ENCODE measurements around the gene KCNK15.
A peak's percentile ranks its signal among the peaks of the same experiment; 100 is the strongest.
"Not testable (repeated sequence)": the region's sequence is repeated elsewhere in the genome, so short reads cannot be mapped to it uniquely, and the experiment has no call there.

Gene KCNK15

DNA sequence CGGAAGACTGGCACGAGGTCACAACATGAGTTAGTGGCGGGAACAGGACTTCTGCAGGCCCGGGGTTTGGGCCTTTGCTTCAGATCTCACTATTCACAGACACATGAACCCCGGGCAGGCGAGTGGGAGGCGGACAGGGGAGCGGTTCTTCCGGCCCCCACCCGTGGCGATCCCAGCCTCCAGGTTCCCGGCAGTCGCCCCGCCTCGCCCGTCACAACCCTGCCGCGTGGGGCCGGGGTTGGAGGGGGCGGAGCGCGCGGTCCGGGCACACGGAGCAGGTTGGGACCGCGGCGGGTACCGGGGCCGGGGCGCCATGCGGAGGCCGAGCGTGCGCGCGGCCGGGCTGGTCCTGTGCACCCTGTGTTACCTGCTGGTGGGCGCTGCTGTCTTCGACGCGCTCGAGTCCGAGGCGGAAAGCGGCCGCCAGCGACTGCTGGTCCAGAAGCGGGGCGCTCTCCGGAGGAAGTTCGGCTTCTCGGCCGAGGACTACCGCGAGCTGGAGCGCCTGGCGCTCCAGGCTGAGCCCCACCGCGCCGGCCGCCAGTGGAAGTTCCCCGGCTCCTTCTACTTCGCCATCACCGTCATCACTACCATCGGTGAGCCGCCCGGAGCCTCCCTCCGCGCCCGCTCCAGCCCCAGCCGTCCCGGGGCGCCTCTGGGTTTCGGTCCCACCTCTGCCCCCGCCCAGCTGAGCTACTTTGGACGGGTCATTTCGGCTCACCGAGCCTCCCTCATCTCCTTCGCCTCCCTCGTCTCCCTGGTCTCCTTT lies at the start of gene KCNK15:
KCNK15 (plus strand) TSS at position 268 of the 769 bp plus-strand sequence; CDS start at position 314, 46 bp downstream.
- DNase-seq = peak; percentile 74

DNA sequence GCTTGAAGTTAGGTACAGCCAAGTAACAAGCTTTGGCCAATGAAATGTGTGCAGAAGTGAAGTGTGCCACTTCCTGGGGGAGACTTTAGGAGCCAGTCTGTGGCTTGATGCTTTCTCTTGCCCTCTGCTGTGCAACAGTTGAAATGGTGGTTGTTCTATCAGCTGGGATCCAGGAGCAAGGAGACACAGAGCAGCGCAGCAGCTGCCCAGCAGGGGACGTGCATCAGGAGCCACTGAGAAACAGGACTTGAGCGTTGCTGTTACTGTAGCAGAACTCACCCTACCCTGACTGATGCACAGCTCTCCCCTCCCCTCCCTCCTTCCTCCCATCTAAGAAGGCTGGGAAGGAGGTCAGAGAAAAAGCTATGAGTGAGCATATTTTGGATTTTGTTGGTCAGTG lies 49.4 kb upstream of the KCNK15 start:
- peak; percentile 44 for DNase-seq

DNA sequence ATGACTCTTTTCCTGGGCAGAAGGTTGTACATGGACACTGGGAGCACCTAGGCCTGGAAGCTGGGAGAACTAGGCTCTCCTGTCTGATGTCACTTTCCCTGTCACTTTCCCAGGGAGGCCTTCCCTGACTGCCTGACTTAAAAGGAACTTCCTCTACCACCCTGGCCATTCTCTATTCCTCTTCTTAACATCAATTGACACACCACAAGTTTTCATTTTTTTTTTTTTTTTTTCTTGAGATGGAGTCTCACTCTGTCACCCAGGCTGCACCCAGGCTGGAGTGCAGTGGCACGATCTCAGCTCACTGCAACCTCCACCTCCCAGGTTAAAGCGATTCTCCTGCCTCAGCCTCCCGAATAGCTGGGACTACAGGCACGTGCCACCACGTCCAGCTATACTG lies 48.6 kb upstream of the KCNK15 start:
- DNase-seq = not testable (repeated sequence)

DNA sequence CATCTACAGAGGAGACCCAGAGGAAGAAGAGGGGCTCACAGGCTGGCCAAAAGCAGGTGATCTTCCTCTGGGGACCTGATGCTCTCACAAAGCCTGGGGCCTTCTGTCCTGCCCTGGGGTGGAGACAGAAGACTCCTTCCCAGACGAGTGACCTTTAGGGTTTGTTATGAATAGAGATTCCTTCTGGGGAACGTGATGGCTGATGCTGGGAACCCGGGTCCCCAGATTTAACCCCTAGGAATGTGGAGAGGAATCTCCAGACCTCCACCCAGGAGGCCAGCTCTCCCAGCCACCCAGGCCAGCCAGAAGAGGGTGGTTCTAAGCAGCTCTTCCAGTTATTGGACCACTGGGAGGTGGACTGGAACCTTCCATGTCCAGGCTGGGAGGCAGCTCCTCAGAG lies 47.3 kb upstream of the KCNK15 start:
- DNase-seq = no peak

DNA sequence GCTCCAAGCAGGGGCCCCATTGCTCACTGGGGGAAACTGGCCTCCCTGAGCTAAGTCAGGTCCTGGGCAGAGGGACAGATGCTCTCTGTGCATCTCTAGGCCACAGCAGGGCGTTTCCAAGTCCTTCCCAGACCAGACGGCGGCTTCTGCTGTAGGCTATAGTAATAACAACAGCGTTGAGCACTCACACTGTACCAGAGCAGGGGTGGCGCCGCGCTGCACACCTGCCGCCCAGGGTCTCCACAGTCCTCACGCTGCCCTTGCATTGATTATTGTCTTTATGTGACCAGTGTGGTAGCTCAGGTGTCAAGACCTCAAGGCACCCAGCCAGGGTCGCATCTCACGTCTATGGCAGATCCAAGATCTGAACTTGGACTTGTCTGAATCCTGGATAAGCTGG lies 45.4 kb upstream of the KCNK15 start:
- DNase-seq = no peak

DNA sequence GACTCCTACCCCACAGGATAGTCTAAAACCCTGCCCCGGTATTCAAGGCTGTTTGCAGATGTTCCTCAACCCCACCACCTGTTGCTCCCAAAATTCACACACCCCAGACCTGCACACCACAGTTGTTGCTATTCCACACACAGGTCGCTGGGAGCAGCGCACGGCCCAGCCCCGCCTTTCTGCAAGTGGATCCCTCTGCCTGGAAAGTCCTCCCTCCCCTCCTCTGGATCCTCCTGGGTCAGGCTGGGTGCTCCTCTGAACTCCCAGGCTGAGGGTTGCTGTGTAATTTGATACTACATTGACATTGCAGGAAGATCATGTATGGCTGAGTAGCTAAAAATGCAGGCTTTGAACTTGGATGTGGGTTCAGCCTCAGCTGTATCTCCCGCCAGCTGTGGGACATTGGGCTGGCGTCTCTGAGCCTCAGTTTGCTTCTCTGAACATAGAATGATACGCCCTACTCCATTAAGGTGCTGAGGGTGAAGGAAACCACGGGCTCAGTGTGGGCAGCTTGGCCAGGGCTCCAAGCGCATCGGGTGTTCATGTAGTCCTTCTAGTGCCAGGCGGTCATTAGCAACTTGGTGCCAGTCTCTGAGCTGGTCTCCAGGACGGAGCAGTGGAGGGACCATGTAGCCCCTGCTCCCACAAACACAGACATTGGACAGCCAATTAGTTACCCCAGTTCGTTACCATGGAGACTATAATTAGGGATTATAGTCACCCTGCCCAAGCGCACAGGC lies 44.4 kb upstream of the KCNK15 start:
- peak; percentile 26 for DNase-seq

DNA sequence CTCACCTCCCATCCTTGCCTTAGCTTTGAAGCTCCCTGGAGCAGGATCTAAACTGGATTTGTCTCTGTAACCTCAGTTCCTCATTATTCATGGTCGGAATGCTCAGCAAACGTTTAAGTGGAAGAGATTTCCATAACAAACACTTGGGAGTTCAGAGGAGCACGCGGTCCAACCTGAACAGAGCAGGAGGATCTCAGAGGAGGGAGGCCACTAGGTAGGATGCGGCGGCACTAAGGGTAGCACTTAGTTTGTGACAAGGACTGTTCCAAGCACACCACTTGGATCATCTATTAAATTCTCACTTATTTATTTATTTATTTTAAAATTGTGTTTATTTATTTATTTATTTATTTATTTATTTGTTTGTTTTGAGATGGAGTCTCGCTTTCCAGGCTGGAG lies 43.8 kb upstream of the KCNK15 start:
- peak; percentile 43 for DNase-seq

DNA sequence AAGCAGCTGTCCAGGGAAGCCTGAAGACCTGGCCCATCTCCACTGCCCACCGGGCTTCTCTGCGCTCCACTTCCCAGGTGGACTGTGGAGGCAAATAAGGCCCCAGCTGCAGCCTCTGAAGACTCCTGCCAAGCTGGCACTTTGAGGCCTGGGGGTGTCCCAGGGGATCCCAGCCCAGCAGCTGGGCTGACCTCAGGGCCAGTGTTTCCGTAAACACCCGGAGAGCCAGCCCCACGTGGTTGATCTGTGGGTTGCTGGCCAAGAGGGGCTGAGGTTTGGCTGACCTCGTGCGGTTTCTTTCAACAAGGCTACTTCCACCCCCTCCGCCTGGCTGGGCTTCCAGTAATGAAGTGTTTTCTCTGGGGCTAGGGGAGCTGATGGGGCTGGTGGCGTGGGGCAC lies 42.9 kb upstream of the KCNK15 start:
- no peak for DNase-seq

DNA sequence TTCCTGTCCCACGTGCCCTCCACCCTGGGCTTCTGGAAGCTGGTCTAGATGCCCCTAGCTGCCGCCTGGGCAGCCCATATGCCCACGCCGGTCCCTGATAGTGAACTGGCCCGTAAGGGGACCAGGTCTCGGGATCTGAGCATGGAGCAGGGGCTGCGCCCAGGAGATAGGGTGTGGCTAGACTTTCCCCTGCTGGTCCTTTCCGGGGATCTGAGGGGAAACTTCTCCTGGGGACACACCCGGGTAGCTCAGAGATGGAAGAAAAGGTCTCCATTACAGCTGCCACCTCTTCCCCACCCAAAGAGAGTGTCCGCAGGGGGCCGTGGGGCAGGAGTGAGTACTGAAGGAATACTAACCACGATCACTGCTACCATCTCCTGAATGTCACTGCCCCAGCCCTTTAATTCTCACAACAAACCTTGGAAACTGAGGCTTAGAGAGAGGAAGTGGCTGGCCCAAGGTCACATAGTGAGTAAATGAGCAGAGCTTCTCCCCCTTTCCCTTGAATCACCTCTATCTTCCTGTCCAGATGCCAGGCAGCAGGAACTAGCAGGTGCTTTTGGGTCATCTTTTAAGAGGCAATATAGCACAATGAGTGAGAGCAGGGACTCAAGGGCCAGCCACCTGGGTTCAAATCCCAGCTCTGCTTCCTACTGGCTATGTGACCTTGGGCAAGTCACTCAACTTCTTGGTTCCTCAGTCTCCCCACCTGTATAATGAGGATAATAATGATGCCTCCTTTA lies 42.3 kb upstream of the KCNK15 start:
- no peak for DNase-seq

DNA sequence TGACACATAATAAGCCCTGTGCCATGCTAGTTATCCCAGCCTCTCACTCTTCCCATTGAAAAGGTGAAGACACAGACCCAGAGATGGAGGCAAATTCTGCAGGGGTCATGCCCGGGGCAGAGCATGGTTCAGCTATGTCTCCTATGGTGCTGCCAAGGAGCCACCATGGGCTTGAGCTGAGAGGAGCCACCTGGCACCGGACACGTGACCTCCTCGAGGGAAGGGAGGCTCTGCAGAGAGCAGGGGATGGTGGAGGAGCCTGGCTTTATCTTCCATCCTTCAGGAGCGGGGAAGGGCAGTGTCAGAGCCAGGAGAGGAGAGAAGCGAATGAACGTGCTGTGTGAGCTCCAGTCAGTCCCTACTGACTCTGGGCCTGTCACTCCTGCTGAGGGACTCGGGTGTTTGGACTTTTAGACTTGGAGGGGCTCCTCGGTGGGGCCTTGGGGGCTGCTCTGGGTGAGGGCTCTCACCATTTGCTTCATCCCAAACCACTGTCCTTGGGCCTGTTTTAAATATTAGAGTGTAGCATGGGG lies 41.6 kb upstream of the KCNK15 start:
- peak; percentile 39 for DNase-seq

DNA sequence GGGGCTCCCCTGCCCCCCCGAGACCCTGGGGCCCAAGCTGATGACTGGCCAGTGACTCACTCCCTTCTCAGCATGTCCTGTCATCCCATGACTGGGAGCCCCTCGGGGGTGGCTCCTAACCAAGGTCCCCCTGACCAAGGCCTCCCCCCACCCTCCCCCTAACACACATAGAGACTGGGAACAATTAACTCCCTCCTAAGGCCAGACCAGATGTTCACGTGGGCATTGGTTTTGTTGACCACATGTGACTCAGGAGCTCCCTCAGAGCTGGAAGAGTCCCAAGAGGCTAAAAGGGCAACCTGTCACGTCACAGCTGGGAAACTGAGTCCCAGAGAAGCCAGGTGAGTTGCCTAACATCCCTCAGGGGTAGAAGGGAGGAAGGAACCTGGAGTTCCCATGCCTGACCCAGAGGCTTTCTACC lies 41.1 kb upstream of the KCNK15 start:
- DNase-seq = no peak

DNA sequence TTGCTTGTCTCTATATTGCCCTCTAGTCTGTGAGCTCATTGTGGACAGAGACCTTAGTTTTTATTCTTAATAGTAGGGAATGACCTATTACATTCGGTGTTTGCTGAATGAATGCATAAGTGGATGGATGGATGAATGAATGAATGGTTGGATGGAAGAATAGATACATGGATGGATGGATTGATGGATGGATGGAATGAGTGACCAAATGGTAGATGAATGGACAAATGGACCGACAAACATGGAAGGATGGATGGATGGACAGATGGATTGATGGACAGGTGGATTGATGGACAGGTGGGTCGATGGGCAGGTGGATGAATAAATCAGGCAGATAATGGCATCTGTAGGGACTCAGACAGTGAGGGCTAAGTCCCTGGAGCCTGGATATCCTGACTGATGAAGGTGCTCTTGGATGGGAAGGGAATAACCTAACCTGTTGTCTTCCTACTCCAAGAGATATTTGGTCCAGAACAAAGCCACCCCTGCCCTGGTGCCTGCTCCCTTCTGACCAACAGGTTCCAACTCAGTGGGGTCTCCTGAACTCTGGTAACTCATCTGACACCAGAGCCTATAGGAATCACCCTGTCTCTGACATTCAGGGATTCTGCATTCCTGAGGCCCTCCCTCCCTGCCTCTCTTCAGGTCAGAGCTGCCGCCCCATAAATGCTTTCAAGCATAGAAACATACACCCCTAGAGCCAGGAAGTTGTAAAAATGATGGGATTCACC lies 40.1 kb upstream of the KCNK15 start:
- DNase-seq = no peak

DNA sequence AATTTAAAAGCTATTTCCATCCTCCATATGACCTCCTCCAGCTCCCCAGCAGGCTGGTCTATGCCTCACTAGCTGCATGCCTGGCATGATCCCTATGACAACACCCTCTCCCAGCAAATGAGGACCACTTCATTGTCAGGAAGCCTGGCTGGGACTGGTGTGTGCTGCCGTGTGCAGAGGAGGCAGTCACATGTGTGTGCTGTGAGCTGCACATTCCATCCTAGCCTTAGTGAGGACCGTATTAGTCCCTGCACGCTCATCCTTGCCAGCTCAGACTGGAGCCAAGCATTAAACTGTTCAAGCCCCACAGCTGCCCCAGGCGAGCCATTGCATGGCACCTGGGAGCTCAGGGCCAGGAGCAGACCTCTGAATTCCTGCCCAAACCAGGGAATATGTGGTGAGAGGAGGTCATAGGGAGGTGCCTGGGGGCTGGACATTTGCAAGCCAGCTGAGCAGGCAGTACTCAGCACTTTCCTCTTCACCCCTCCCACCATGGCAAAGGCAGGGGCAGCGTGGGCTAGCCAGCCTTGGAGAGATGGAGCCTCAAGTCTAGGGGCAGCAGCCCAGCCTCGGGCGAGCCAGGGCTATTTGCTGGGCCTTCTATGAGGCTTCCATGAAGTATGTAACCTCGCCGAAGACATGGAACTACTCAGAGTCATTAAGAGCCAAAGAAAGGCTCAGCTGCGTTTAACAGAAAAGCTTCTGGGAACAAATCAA lies 39.2 kb upstream of the KCNK15 start:
- DNase-seq = no peak

DNA sequence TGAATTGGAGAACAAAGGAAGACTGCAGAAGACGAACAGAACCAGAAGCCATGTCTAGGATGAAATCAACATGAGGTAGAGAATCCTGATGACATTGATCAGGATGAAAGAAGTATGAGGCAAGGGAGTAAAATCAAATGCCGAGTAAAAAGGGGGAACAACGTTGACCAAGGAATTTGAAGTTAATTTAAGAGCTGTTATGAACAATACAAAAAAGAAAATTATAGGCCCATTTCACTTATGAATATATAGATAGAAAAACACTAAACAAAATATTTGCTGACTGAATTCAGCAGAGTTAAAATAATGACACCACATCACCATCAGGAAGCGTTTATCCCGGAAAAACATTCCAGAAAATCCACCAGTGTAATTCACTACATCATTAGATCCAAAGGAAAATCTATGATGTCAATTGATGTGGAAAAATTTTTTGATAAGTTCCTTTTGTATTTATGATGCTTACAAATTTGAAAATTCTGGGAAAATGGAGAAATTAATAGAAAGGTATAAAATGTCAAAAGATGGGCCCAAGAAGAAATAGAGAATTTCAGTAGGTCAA lies 38.6 kb upstream of the KCNK15 start:
- DNase-seq = no peak

DNA sequence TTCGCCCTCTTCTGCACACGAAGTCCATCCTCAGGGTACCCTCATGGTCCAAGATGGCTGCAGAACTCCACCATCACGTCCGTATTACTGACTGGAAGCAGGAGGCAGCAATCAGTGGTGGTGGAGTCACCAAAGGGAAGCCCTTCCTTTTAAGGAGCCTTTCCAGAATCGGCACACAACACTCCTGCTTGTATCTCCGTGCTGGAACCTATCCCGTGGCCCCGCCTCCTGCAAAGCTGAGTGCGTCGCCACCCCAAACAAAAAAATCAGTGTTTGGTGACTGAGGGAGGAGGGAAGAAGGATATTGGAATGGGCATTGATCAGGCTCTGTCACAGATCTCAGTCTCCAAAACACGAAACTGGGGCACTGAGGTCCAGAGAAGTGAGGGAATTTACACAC lies 36.3 kb upstream of the KCNK15 start:
- no peak for DNase-seq

DNA sequence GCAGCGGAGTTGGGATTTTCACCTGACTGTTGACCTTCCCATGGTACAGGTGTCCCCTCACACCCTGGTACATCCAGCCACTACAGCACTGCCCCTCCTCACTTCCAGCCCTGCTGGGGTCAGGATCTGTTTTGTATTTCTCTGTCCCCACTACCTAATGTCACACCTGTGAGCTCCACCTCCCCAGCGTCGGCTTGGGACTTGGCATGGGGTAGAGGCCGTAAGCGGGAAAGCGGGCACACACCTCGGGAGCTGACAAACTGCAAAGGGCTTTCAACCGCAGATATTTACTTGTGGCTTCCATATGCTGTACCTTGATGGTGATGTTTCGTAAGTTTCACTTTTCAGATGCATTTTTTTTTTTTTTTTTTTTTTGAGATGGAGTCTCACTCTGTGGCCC lies 35.9 kb upstream of the KCNK15 start:
- no peak for DNase-seq

DNA sequence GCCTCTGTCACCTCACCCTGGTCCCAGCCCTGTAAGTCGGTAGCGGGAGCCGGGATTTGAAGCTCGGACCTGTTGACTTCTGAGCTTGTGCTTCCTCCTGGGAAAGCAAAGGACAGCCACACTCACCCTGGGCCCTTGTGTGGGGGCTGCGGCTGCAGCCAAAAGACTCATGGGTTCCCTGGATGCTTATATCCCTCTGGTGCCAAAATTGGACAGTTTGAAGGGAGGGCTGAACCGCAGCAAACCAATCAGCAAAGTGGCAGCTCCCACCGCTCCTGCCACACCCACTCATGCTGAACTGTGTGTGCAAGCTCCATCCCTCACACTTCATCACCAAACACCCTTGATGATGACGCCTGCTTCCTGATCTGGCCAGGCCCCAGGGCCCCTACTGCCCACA lies 34.4 kb upstream of the KCNK15 start:
- DNase-seq = no peak

DNA sequence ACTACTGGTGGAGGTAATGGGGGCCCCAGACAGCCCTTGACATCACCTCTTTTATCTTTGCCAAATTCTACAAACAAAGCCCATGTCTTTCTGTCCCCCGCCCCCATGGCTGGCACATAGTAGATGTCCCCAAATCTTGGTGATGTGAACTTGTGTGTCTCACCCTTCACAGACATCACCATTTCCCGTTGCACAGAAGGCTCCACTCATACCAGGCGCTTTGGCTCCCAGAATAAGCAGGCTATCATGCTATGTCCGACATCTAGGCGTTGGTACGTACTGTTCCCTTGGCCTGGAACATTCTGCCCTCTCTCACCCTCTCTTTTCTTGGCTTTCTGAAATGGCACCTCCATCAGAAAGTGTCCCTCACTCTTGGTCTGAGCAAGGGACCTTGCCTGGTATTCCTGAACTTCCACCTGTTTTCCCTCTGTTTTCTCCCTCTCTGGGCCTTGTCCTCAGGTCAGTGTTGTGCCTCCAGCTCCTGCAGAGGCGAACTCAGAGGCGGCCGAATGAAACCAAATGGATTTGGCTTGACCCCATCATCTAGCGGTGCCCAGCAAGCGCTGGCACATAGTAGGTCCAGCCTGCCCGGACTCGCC lies 31.5 kb upstream of the KCNK15 start:
- no peak for DNase-seq

DNA sequence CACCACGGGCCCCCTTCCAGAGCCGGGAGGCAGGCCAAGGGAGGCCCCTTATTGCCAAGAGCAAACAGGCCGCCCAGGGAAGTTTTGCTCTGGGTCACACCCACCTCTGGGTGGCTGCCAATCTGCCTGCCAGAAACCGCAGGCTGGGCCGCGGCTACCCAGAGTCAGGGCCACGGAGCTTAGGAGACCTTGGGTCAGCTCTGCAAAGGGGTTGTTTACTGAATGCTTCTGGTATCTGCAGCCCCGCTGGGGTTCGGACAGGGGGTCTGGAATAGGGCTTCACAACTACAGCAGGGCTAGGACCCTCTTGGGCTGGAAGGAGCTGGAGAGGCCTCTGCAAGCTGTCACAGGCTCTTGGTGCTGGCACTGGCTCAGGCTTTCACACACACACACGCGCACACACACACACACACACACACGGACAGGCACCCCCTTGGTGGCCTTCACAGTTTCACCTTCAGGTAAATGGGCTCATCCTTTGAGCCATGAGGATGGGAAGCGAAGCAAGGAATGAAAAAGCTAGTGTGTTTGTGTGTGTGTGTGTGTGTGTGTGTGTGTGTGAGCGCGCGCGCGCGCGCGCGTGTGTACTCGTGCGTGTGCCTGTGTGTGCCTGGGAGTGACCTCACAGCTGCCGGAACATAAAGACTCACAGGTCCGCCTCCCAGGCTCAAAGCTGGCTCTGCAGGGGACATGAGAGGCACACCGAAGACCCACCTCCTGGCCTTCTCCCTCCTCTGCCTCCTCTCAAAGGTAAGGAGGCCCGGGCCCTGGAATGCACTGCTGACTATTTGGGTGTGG lies 30.8 kb upstream of the KCNK15 start, which contains the start of gene CCN5:
CCN5 (plus strand) TSS at position 669 of the 798 bp plus-strand sequence; CDS start at position 691, 22 bp downstream.
- DNase-seq = peak; percentile 66

Measured in DMS53 (cell line).